HL-60 (cell line): ENCODE results near the gene ZFHX2.

Experiments
- DNase-seq, 2 experiments: peaks; one replicate each; pipeline ENCODE4 v3.0.0-alpha.2; 2010 to 2020; ENCODE audit warnings: low read depth in 1 of 2, low spot score in 1 of 2
- H3K27ac ChIP-seq: fragments of 250-450 bp; sonication (Bioruptor Pico); replicated peaks from 2 replicates; pipeline ENCODE4 v1.5.1; 2020; ENCODE audit warnings: mild to moderate bottlenecking, moderate library complexity
- H3K27me3 ChIP-seq: fragments of 250-450 bp; sonication (Bioruptor Pico); 2 replicates; pipeline ENCODE4 v1.5.1; 2021; ENCODE audit warnings: mild to moderate bottlenecking, moderate library complexity; ENCODE audit not compliant: insufficient read depth, poor library complexity, severe bottlenecking
- H3K4me3 ChIP-seq: replicated peaks from 2 replicates; pipeline ENCODE4 v1.5.1; 2011; ENCODE audit warnings: mild to moderate bottlenecking, control low read depth, low read length; ENCODE audit not compliant: insufficient read depth
- CTCF ChIP-seq: IDR thresholded peaks from one replicate; pipeline ENCODE4 v1.5.1; 2011; ENCODE audit warnings: low read length, control low read depth, inconsistent platforms; ENCODE audit not compliant: insufficient read depth
- GABPA ChIP-seq: IDR thresholded peaks from 2 replicates; pipeline ENCODE4 v1.6.1; 2012; ENCODE audit warnings: low read depth
- POLR2AphosphoS5 ChIP-seq: IDR thresholded peaks from 2 replicates; pipeline ENCODE4 v1.6.1; 2012; ENCODE audit warnings: low read depth
- REST ChIP-seq: IDR thresholded peaks from 2 replicates; pipeline ENCODE4 v1.6.1; 2012; ENCODE audit warnings: low read depth; ENCODE audit not compliant: insufficient replicate concordance
- SPI1 ChIP-seq: IDR thresholded peaks from 2 replicates; pipeline ENCODE4 v1.6.1; 2012; ENCODE audit warnings: low read depth, mild to moderate bottlenecking, borderline replicate concordance

The ZFHX2 gene

GRCh38 chr14:23513818-23514643 is 37.5 kb downstream of the ZFHX2 start:
- TF ChIP-seq CTCF = no peak
- no peak for TF ChIP-seq POLR2AphosphoS5
- TF ChIP-seq SPI1 = no peak
- TF ChIP-seq REST = no peak
- no peak for TF ChIP-seq GABPA
- no peak for DNase-seq
- Histone ChIP-seq H3K27me3 (no peaks in the 10 kb centered on the region), H3K27ac (no peak overlapping the region), H3K4me3 (no peak overlapping the region)

- DNase-seq = no peak
- Histone ChIP-seq H3K27ac (no peak overlapping the region), H3K4me3 (no peak overlapping the region), H3K27me3 (no peaks in the 10 kb centered on the region)
- TF ChIP-seq SPI1 = no peak
- TF ChIP-seq REST = no peak
- TF ChIP-seq CTCF = no peak
- TF ChIP-seq POLR2AphosphoS5 = no peak
Observed at GRCh38 chr14:23513005-23513817, 38.4 kb downstream of the ZFHX2 start.

GRCh38 chr14:23512156-23512555 is 39.4 kb downstream of the ZFHX2 start:
- no peak for TF ChIP-seq GABPA
- no peak for TF ChIP-seq REST
- TF ChIP-seq POLR2AphosphoS5 = no peak
- TF ChIP-seq CTCF = no peak
- no peak for TF ChIP-seq SPI1
- no peak for DNase-seq
- Histone ChIP-seq H3K27me3 (no peaks in the 10 kb centered on the region), H3K27ac (no peak overlapping the region), H3K4me3 (no peak overlapping the region)
